A549 (cell line): Measurements from ENCODE around the gene OPCML. TPM values are rescaled to one million over a fixed set of nuclear protein-coding genes. Genes with fewer than 3 reads are reported as not detected.

Experiments
- ATAC-seq, 2 experiments: fragments of 200-7000 bp in 1 of 2; fragments of >200 bp in 1 of 2; cut with Nextera tagmentation in 1 of 2; cut with Tn5 transposase in 1 of 2; 3 replicates each; pipeline versions ENCODE4 v1.8.0 to v1.9.1; 2018 to 2020; ENCODE audit warnings: mild to moderate bottlenecking in 1 of 2, moderate library complexity in 1 of 2
- CTCF ChIA-PET: fragments of 300-600 bp; sonication (Branson Sonifier 250); formaldehyde crosslinking; extraction: SDS; loops from one replicate; lab custom pipeline; 2021; ENCODE audit warnings: antibody characterized with exemption, inconsistent platforms; lab: Yijun Ruan, JAX
- POLR2A ChIA-PET: fragments of 350-600 bp; formaldehyde crosslinking; extraction: SDS; loops from one replicate; lab custom pipeline; 2021; ENCODE audit warnings: antibody characterized with exemption, inconsistent platforms; lab: Yijun Ruan, JAX
- DNase-seq, 2 experiments: peaks; one replicate each; pipeline versions ENCODE4 v3.0.0 to v3.0.0-alpha.2; 2011 to 2016; ENCODE audit warnings: low read depth in 1 of 2, low spot score in 1 of 2
- FAIRE-seq: peaks from 2 replicates; lab custom pipeline; 2011; peaks lifted over from hg19 to GRCh38; lab: Jason Lieb, UNC
- H3K27ac ChIP-seq, 2 experiments: fragments of >200 bp; sonication (Bioruptor Twin); formaldehyde crosslinking; 3 replicates each; pipeline ENCODE4 v1.5.1; 2016 to 2017
- H3K4me1 ChIP-seq: fragments of >200 bp; sonication (Bioruptor Twin); formaldehyde crosslinking; 3 replicates; pipeline ENCODE4 v1.6.1; 2016
- H3K4me2 ChIP-seq: fragments of >200 bp; sonication (Bioruptor Twin); formaldehyde crosslinking; 3 replicates; pipeline ENCODE4 v1.6.1; 2016
- H3K4me3 ChIP-seq: fragments of >200 bp; sonication (Bioruptor Twin); formaldehyde crosslinking; 3 replicates; pipeline ENCODE4 v1.5.1; 2016
- H3K9me3 ChIP-seq: fragments of >200 bp; sonication (Bioruptor Twin); formaldehyde crosslinking; 3 replicates; pipeline ENCODE4 v1.6.1; 2016
- CBX2 ChIP-seq: fragments of 200-600 bp; sonication (generic); IDR thresholded peaks from 2 replicates; pipeline ENCODE4 v1.6.1; 2016; ENCODE audit warnings: low read depth, mild to moderate bottlenecking, borderline replicate concordance
- CHD2 ChIP-seq: fragments of 150-350 bp; IDR thresholded peaks from 2 replicates; pipeline ENCODE4 v1.6.1; 2014; ENCODE audit warnings: low read length; ENCODE audit not compliant: partially characterized antibody
- CTCF ChIP-seq: fragments of >200 bp; sonication (Bioruptor Twin); formaldehyde crosslinking; IDR thresholded peaks from 3 replicates; pipeline ENCODE4 v1.5.1; 2016
- EHF ChIP-seq: fragments of 250-450 bp; sonication (Bioruptor Pico); IDR thresholded peaks from 2 replicates; pipeline ENCODE4 v1.5.0; 2020; ENCODE audit warnings: mild to moderate bottlenecking
- EP300 ChIP-seq, 2 experiments: fragments of >200 bp; sonication (Bioruptor Twin); formaldehyde crosslinking; IDR thresholded peaks; 2 replicates in 1 of 2; 3 replicates in 1 of 2; pipeline ENCODE4 v1.6.1; 2016 to 2017
- FOSB ChIP-seq: fragments of 250-450 bp; sonication (Bioruptor Pico); IDR thresholded peaks from 2 replicates; pipeline ENCODE4 v1.5.0; 2020; ENCODE audit warnings: mild to moderate bottlenecking, moderate library complexity
- GATA3 ChIP-seq: IDR thresholded peaks from 2 replicates; pipeline ENCODE4 v1.6.1; 2012; ENCODE audit warnings: borderline replicate concordance
- HMGXB4 ChIP-seq: fragments of 250-450 bp; sonication (Bioruptor Pico); IDR thresholded peaks from 2 replicates; pipeline ENCODE4 v1.5.0; 2021; ENCODE audit warnings: mild to moderate bottlenecking, moderate library complexity, borderline replicate concordance
- KDM5A ChIP-seq: fragments of 200-600 bp; sonication (generic); IDR thresholded peaks from 2 replicates; pipeline ENCODE4 v1.6.1; 2016; ENCODE audit warnings: antibody characterized with exemption, mild to moderate bottlenecking
- MAFK ChIP-seq: fragments of 450-650 bp; IDR thresholded peaks from 2 replicates; pipeline ENCODE4 v1.6.1; 2014; ENCODE audit not compliant: partially characterized antibody
- NPAS2 ChIP-seq: fragments of 250-450 bp; sonication (Bioruptor Pico); IDR thresholded peaks from 2 replicates; pipeline ENCODE4 v1.8.0; 2022; ENCODE audit warnings: mild to moderate bottlenecking, moderate library complexity, borderline replicate concordance
- PBX3 ChIP-seq: IDR thresholded peaks from 2 replicates; pipeline ENCODE4 v1.6.1; 2012
- POLR2A ChIP-seq: IDR thresholded peaks from 2 replicates; pipeline ENCODE4 v1.6.1; 2012; ENCODE audit warnings: mild to moderate bottlenecking, low read length
- RARB ChIP-seq: fragments of 250-450 bp; sonication (Bioruptor Pico); IDR thresholded peaks from 2 replicates; pipeline ENCODE4 v1.8.0; 2021; ENCODE audit warnings: mild to moderate bottlenecking, moderate library complexity
- RCOR1 ChIP-seq: fragments of 150-350 bp; IDR thresholded peaks from 2 replicates; pipeline ENCODE4 v1.6.1; 2014; ENCODE audit warnings: antibody characterized with exemption, low read length, low read depth
- REST ChIP-seq: fragments of 200-600 bp; sonication (generic); IDR thresholded peaks from 2 replicates; pipeline ENCODE4 v1.6.1; 2016; ENCODE audit warnings: antibody characterized with exemption, mild to moderate bottlenecking, moderate library complexity
- SMC3 ChIP-seq: fragments of >200 bp; sonication (Bioruptor Twin); formaldehyde crosslinking; IDR thresholded peaks from 3 replicates; pipeline ENCODE4 v1.6.1; 2018; ENCODE audit warnings: inconsistent platforms
- TP53 ChIP-seq: fragments of 250-450 bp; sonication (Bioruptor Pico); IDR thresholded peaks from 2 replicates; pipeline ENCODE4 v1.5.0; 2021; ENCODE audit warnings: mild to moderate bottlenecking, moderate library complexity
- WGBS: methylation state at CpG from one replicate; pipeline ENCODE4 v1.1.6; 2017; ENCODE audit errors: missing lambda C conversion rate; 5-methylcytosine and 5-hydroxymethylcytosine counted together
- polyA plus RNA-seq, 4 experiments: library from polyadenylated mRNA; depleted of rRNA in 3 of 4; stranded (reverse); fragments of >200 nt; fragmentation: RNase III in 1 of 4; extraction: RNeasy Plus Mini Kit Qiagen cat#74134 plus additional on column Dnase treatment in 1 of 4; gene quantifications; 2 replicates in 3 of 4; 3 replicates in 1 of 4; pipeline ENCODE4 v1.2.3, GENCODE V29; 2011 to 2017

The OPCML gene
- polyA plus RNA-seq, 2 of the 4 experiments (the other 2 are of a cell fraction): not detected

DNA sequence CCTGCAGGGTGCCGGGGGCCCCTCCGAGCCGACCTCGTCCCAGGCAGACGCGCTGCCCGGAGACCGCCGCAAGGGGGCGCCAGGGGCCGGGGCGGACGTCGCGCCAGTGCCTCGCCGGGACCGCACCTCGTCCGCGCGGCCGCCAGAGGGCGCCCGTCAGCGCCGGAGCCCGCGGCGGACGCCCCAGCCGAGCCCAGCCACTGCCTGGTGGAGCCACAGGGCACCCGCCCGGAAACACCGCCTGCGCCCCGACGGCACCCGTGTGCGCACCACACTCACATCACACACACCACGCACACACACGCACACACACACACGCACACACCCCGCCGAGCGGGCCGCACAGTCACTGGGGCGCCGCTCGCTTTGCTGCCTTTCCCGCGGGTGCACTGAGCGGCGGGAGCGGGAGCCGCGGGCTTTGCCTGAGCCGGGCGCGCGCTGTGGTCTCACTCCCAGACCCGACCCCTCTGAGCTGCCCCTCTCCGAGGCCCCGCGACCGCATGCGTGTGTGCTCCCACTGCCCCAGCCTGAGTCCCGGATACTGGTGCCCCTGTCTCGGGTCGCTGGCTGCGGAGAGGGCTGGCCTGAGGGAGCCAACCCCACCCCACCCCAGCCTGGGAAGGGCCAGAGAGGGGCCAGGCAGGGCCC, 449.3 kb downstream of the OPCML start (continued):
- no peak for TF ChIP-seq REST
- peak; percentile 62 for TF ChIP-seq SMC3
- no peak for TF ChIP-seq CBX2
- peak; percentile 69 for TF ChIP-seq CTCF
- no peak for TF ChIP-seq EP300 (IDR thresholded peaks at IDR 0.05)
- TF ChIP-seq RCOR1: no peak
- TF ChIP-seq CHD2: no peak

DNA sequence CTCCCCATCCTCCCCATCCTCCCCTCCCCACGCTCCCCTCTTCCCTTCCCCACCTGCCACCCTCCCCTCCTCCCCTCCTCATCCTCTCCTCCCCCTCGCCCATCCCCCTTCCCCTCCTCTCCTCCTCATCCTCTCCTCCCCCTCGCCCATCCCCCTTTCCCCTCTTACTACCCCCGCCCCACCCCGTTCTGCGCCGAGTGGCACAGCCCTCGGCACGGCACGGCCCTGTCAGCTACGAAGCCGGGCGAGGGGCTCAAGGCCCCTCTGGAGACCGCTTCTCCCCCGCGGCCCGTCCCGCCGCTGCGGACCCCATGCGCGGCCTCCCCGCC, 449.9 kb downstream of the OPCML start:
- 0% methylated on average over 1 of the region's 23 CpGs for WGBS
- H3K27ac ChIP-seq: no peak overlapping the region
- no peaks in the 10 kb centered on the region for H3K9me3 ChIP-seq
- ChIA-PET CTCF (interaction anchor here (0.7 to 0.8 kb wide), 2 partner anchors 630 to 752 kb away, joined by 3 read pairs; no protein-coding TSS in a partner anchor), POLR2A (no interaction called here)
- TF ChIP-seq GATA3 (no peak), TP53 (CRISPR knock-in tag) (no peak), NPAS2 (CRISPR knock-in tag) (no peak), POLR2A (no peak), KDM5A (no peak), HMGXB4 (CRISPR knock-in tag) (no peak), PBX3 (no peak), EHF (no peak), RARB (no peak), CHD2 (no peak), MAFK (no peak), CBX2 (no peak), FOSB (CRISPR knock-in tag) (no peak)
- no peaks in the 10 kb centered on the region for H3K4me1 ChIP-seq
- no peak for DNase-seq
- H3K4me2 ChIP-seq: peak overlapping the region; percentile 68
- no peak for ATAC-seq
- H3K4me3 ChIP-seq: no peak overlapping the region
- FAIRE-seq: no peak
